NT2/D1 (cell line): ENCODE results near the gene MAGI2.

Experiments
- SUZ12 ChIP-seq: IDR thresholded peaks from 2 replicates; pipeline ENCODE4 v1.6.1; 2011; ENCODE audit not compliant: insufficient read length, insufficient read depth; ENCODE audit errors: extremely low read depth
- YY1 ChIP-seq: IDR thresholded peaks from 2 replicates; pipeline ENCODE4 v1.6.1; 2011; ENCODE audit not compliant: insufficient read length, insufficient read depth

DNA sequence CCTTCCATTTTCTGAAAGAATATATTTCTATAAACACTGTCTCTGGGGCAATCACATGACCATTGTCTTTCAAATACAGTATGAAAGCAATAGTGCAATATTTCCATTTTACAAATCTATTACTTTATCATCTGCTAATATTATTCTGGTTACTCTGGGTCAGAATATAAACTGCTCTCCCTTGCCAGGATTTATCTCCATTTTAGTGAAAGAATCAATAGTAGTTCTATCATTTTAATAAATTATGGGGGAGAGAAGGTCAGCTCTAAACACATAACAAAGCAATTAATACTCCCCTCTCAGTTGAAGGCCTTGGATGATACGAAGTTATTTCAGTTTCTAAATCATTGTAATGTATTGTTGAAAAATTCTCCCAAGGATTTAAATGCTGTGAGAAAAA is 608.3 kb downstream of the MAGI2 start:
- TF ChIP-seq YY1 = no peak
- TF ChIP-seq SUZ12 = no peak
